GM18520 (cell line): ENCODE results near the gene KMT2B.

Experiments used
- ATAC-seq: cut with Tn5 transposase; IDR thresholded peaks from one replicate; pipeline ENCODE4 v1.9.1; 2021; ENCODE audit not compliant: unreplicated experiment

The KMT2B gene

GRCh38 chr19:35776102-35776788 is 58.4 kb downstream of the KMT2B start:
- ATAC-seq, result no peak

- no peak for ATAC-seq
Observed at GRCh38 chr19:35777086-35777841, 59.5 kb downstream of the KMT2B start.

GRCh38 chr19:35777961-35778360 is 60.2 kb downstream of the KMT2B start:
- no peak for ATAC-seq

DNA sequence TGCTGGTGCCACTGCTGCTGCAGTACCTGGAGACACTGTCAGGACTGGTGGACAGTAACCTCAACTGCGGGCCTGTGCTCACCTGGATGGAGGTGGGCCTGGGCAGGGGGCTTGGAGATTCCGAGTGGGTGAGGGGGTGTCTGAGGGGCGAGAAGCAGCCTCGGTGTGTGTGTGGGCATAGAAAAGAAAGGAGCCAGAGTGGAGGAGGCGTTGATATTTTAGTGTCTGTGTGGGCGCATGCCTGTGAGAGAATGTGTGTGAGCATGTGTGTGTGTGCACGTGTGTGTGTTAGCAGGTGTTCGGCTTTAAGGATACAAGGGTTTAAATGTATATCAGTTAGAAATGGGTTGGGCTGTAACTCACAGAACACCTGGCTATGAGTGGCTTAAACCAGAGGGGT is 61.2 kb downstream of the KMT2B start:
- ATAC-seq, result no peak

DNA sequence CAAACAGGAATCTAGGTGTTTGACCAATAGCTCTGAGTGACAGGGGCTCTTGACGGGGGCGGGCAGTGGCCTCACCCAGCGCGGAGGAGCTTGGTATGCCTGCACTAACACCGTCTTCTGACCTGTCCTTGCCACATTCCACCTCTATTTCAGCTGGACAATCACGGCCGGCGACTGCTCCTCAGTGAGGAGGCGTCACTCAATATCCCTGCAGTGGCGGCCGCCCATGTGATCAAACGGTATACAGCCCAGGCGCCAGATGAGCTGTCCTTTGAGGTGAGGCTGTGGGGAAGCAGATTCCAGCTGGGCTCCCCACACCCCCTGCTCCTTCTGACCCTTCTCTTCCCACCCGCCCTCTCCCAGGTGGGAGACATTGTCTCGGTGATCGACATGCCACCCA is 62.3 kb downstream of the KMT2B start:
- ATAC-seq, result no peak

DNA sequence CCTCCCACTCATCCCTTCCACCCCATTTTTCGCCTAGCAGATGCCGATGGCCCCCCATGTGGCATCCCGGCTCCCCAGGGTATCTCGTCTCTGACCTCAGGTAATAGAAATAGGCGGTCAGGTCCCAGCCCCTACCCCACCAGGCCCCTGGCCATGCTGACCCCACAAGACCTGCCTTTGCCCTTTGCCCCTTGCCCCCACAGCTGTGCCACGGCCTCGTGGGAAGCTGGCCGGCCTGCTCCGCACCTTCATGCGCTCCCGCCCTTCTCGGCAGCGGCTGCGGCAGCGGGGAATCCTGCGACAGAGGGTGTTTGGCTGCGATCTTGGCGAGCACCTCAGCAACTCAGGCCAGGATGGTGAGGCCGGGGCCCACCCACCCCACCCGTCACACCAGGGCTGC is 62.9 kb downstream of the KMT2B start:
- no peak for ATAC-seq

DNA sequence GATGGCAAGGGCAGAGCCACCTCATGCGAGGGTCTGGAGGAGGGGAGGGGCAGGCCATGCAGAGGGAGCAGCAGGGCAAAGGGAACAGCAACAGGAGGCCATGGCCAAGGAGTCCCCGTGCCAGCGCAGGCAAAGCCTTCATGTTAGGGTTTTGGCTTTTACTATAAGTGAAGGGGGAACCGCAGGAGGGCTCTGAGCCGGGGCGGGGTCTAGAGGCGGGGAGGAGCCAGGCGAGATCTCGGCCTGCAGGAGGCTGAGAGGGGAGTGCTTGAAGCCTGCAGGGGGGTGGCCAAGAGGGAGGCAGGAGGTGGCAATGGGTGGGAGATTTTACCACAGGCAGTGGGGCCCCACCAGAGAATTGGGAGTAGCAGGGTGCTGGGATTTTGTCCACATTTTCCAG is 63.8 kb downstream of the KMT2B start:
- ATAC-seq, result no peak

DNA sequence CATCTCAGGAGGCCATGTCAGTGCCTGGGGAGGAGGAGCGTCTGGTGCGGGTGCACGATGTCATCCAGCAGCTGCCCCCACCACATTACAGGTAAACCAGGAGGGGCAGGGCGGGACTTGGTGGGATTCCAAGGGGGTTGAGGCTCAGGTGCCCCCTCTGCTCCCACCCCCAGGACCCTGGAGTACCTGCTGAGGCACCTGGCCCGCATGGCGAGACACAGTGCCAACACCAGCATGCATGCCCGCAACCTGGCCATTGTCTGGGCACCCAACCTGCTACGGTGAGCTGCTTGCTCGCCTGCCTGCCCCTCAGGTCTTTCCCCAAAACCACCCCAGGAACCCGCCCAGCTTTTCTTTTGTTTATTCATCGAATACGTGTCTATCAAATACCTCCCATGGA is 64.8 kb downstream of the KMT2B start:
- ATAC-seq, result no peak

DNA sequence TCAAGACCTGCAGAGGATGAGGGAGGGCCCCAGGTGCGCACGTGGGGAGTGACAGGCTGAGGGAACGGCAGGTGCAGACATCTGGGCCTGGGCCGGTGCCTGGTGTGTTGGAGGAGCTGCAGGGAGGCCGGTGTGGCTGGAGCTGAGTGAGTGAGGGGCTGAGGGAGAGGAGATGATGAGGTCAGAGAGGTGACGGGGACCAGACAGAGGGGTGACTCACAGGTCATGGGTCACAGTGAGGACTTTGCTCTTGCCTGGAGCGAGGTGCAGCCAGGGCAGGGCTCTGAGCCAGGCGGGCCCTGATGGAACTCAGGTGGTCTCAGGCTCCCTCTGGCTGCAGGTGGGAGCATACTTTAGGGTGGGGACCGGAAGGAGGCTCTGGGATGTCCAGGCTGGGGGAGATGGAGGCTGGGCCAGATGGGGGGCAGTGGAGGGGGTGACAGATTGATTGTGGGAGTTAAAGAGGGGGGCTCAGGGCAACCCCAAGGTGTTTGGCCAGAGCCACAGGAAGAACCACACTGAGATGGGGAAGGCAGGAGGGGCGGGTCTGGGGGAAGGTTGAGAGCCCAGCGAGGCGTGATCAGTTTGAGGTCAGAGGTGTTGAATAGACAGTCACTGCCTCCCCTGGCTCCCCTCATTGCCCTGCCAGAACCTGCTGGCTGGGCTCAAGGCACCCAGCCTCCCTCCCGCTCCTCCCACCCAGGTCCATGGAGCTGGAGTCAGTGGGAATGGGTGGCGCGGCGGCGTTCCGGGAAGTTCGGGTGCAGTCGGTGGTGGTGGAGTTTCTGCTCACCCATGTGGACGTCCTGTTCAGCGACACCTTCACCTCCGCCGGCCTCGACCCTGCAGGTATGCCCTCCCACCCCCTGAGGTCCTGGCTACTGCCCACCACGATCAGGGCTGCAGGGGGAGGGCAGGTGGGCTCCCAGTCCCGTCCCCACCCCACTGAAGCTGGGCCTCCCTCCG is 65.9 kb downstream of the KMT2B start:
- no peak for ATAC-seq

DNA sequence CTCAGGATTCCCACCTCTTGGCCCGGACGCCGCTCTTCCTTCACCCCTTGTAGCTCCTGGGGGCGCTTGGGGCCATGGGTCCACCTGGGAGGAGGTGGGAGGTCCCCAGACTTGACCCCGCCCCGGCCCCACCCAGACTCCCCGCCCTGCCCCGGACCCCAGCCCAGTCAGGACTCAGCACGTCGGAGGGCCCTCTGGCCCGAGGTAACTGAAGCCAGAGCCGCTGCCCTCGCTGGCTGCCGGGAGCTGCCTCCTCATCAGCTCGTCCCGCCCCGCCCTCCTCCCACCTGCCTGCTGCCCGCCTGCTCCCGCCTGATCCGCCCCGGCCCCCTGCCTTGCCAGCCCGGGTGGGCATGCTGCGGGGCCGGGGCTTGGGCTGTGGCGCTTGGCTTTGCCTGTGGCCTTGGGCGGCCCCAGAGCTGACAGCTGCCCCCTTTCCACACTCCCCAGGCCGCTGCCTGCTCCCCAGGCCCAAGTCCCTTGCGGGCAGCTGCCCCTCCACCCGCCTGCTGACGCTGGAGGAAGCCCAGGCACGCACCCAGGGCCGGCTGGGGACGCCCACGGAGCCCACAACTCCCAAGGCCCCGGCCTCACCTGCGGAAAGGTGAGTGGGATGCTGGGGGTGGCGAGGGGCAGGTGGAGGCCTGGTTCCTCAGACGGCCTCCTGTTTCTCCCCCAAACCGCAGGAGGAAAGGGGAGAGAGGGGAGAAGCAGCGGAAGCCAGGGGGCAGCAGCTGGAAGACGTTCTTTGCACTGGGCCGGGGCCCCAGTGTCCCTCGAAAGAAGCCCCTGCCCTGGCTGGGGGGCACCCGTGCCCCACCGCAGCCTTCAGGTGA is 66.9 kb downstream of the KMT2B start:
- no peak for ATAC-seq

- no peak for ATAC-seq
Observed at GRCh38 chr19:35785339-35785627, 67.5 kb downstream of the KMT2B start.

DNA sequence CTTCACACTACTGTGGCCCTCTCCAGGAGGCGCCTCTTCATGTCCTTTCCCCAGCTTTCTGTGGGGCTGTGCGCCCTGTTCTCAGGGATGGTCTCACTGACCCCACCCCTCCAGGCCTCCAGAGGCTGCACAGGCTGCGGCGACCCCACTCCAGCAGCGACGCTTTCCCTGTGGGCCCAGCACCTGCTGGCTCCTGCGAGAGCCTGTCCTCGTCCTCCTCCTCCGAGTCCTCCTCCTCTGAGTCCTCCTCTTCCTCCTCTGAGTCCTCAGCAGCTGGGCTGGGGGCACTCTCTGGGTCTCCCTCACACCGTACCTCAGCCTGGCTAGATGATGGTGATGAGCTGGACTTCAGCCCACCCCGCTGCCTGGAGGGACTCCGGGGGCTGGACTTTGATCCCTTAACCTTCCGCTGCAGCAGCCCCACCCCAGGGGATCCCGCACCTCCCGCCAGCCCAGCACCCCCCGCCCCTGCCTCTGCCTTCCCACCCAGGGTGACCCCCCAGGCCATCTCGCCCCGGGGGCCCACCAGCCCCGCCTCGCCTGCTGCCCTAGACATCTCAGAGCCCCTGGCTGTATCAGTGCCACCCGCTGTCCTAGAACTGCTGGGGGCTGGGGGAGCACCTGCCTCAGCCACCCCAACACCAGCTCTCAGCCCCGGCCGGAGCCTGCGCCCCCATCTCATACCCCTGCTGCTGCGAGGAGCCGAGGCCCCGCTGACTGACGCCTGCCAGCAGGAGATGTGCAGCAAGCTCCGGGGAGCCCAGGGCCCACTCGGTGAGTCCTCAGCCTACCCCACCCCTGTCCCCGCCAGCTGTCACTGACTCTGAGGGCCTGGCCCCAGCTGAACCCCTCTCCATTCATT is 68.7 kb downstream of the KMT2B start:
- ATAC-seq, result no peak

GRCh38 chr19:35787227-35787799 is 69.5 kb downstream of the KMT2B start:
- no peak for ATAC-seq
